HG03280 (cell line): Measurements from ENCODE around the gene LIN28A.

ENCODE experiments used
- ATAC-seq: cut with Tn5 transposase; IDR thresholded peaks from one replicate; pipeline ENCODE4 v1.9.1; 2021; ENCODE audit warnings: mild to moderate bottlenecking, moderate library complexity; ENCODE audit not compliant: unreplicated experiment

LIN28A gene

GRCh38 chr1:26478159-26478558 is 67.5 kb downstream of the LIN28A start:
- ATAC-seq, result no peak

- ATAC-seq, result no peak
Observed at GRCh38 chr1:26478988-26479387, 68.4 kb downstream of the LIN28A start.
